Naive thymus-derived CD4-positive, alpha-beta T cell (primary cell): Measurements from ENCODE around the gene LHPP. TPM values are rescaled to one million over a fixed set of nuclear protein-coding genes. Genes with fewer than 3 reads are reported as not detected.

Source experiments
- ATAC-seq: fragments of 150-1000 bp; cut with Tn5 transposase; 2 replicates; pipeline ENCODE4 v1.10.0; 2021; ENCODE audit warnings: mild to moderate bottlenecking, moderate library complexity
- CTCF ChIA-PET: fragments of 350-600 bp; sonication (Branson Sonifier 250); formaldehyde crosslinking; loops from one replicate; lab custom pipeline; 2021; ENCODE audit warnings: antibody characterized with exemption; lab: Charles Lee
- POLR2A ChIA-PET: fragments of 350-600 bp; sonication (Branson Sonifier 250); formaldehyde crosslinking; loops from one replicate; lab custom pipeline; 2021; ENCODE audit warnings: antibody characterized with exemption, inconsistent platforms; lab: Charles Lee
- DNase-seq, 9 donors: peaks; one replicate each; pipeline versions ENCODE4 v3.0.0 to v3.0.0-alpha.2; 2020 to 2022; ENCODE audit warnings: mixed read lengths in 1 of 9
- H3K27ac ChIP-seq: one replicate; pipeline ENCODE4 v1.7.0; 2013; ENCODE audit warnings: mild to moderate bottlenecking, low read depth, low read length, moderate library complexity
- H3K27me3 ChIP-seq, 2 donors: one replicate each; pipeline ENCODE4 v1.7.0; 2013; ENCODE audit warnings: low read length in 2 of 2, mild to moderate bottlenecking in 2 of 2, moderate library complexity in 2 of 2; ENCODE audit not compliant: control insufficient read depth in 2 of 2, insufficient read depth in 2 of 2
- H3K36me3 ChIP-seq, 3 experiments: 1 replicate in 2 of 3; 2 replicates in 1 of 3; pipeline ENCODE4 v1.7.0; 2013; ENCODE audit warnings: low read length in 3 of 3, mild to moderate bottlenecking in 3 of 3, moderate library complexity in 1 of 3; ENCODE audit not compliant: insufficient read depth in 3 of 3, control insufficient read depth in 2 of 3
- H3K4me1 ChIP-seq, 2 donors: one replicate each; pipeline ENCODE4 v1.7.0; 2013; ENCODE audit warnings: low read length in 2 of 2, mild to moderate bottlenecking in 2 of 2, moderate library complexity in 1 of 2; ENCODE audit not compliant: control insufficient read depth in 2 of 2, insufficient read depth in 2 of 2
- H3K4me3 ChIP-seq: 2 replicates; pipeline ENCODE4 v1.7.0; 2013; ENCODE audit warnings: mild to moderate bottlenecking, low read length
- H3K9me3 ChIP-seq, 3 experiments: 1 replicate in 2 of 3; 2 replicates in 1 of 3; pipeline ENCODE4 v1.7.0; 2013; ENCODE audit warnings: low read length in 3 of 3; ENCODE audit not compliant: control insufficient read depth in 2 of 3
- H3K27ac Mint-ChIP-seq, 9 donors: one replicate each; pipeline ENCODE4 v1.8.0; 2020 to 2022; ENCODE audit warnings: mixed read lengths in 9 of 9, mild to moderate bottlenecking in 8 of 9, moderate library complexity in 5 of 9, inconsistent platforms in 2 of 9
- H3K27me3 Mint-ChIP-seq, 5 donors: one replicate each; pipeline ENCODE4 v1.8.0; 2021 to 2022; ENCODE audit warnings: mixed read lengths in 5 of 5, mild to moderate bottlenecking in 1 of 5
- H3K36me3 Mint-ChIP-seq, 5 donors: one replicate each; pipeline ENCODE4 v1.8.0; 2020 to 2022; ENCODE audit warnings: mixed read lengths in 5 of 5, mild to moderate bottlenecking in 3 of 5, inconsistent platforms in 1 of 5
- H3K4me1 Mint-ChIP-seq, 7 donors: one replicate each; pipeline ENCODE4 v1.8.0; 2020 to 2022; ENCODE audit warnings: mixed read lengths in 7 of 7, mild to moderate bottlenecking in 3 of 7, inconsistent platforms in 1 of 7
- H3K4me3 Mint-ChIP-seq, 10 donors: one replicate each; pipeline ENCODE4 v1.8.0; 2020 to 2022; ENCODE audit warnings: mild to moderate bottlenecking in 10 of 10, mixed read lengths in 10 of 10, moderate library complexity in 6 of 10, inconsistent platforms in 2 of 10
- H3K9me3 Mint-ChIP-seq, 11 donors: one replicate each; pipeline ENCODE4 v1.8.0; 2020 to 2022; ENCODE audit warnings: mixed read lengths in 11 of 11, mild to moderate bottlenecking in 4 of 11, inconsistent platforms in 1 of 11, moderate library complexity in 1 of 11
- intact Hi-C, 2 donors: fragments of 100-400 bp; cut with micrococcal nuclease; formaldehyde crosslinking; loops; one replicate each; pipeline ENCODE4 v1.15.1; 2023
- polyA plus RNA-seq, 2 donors: library from polyadenylated mRNA; unstranded; fragments of 300-500 nt; fragmentation: Illumina TruSeq; gene quantifications; one replicate each; pipeline ENCODE4 v1.2.3, GENCODE V29; 2021
- total RNA-seq, 6 experiments: library from RNA in 5 of 6; stranded (reverse) in 5 of 6; gene quantifications; 1 replicate in 5 of 6; 2 replicates in 1 of 6; pipeline ENCODE4 v1.2.3 and lab custom pipeline; 2021 to 2026

Gene LHPP
- total and polyA plus RNA-seq, 7 experiments from 2014 or later: 19.8 to 31.2 (median 23.4) TPM

DNA sequence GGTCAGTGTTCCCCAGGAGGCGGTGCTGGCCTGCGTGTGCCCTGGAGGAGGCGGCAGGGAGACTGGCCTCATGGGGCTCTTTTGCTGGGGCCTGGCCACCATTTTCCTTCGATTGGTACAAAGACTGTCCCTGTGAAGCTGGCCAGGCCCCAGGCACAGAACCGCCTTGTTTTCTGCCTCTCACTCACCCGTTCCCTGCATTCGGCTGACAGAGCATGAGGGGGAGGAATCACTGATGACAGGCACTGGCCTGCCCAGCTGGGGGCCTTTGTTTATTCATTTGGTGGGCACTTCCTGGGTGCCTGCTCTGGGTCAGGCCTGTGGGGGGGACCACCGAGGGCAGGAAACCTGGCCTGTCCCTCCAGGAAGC is 143.4 kb downstream of the LHPP start:
- Mint-ChIP-seq H3K4me1 (peaks cover 2 to 16% (median 6%) of the 10 kb centered on the region in 7 donors), H3K27ac (peak overlapping the region in 1 of 9 donors; percentile 32), H3K9me3 (peaks cover 0 to 2% (median 0%) of the 10 kb centered on the region in 11 donors), H3K4me3 (no peak overlapping the region), H3K27me3 (peaks cover 0 to 5% (median 0%) of the 10 kb centered on the region in 5 donors), H3K36me3 (no peaks in the 10 kb centered on the region)
- ChIA-PET CTCF (interaction anchor here (0.6 kb wide), 1 partner anchor 13 kb away, joined by 3 read pairs; no protein-coding TSS in a partner anchor), POLR2A (no interaction called here)
- intact Hi-C loops: no loop called here
- Histone ChIP-seq H3K27me3 (no peaks in the 10 kb centered on the region), H3K4me1 (no peaks in the 10 kb centered on the region), H3K36me3 (no peaks in the 10 kb centered on the region), H3K9me3 (no peaks in the 10 kb centered on the region), H3K27ac (no peak overlapping the region), H3K4me3 (no peak overlapping the region)
- DNase-seq (no peak), ATAC-seq (no peak)

DNA sequence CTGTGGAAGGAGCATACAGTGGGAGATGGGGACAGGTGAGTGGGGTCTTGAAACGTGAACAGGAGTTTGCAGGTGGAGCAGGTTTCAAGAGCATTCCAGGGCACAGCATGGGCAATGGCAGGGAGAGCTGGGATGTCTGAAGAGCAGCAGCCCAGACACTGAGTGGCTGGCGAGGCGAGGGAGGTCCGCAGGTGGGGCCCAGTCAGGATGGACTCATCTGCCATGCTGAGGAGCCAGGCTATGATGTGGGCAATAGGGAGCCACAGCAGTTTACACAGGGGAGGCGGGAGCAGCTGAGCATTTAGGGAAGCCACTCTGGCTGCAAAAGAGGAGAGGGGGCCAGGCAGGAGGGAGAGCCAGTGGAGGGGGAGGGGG is 143.8 kb downstream of the LHPP start:
- Histone ChIP-seq H3K27me3 (no peaks in the 10 kb centered on the region), H3K4me3 (no peak overlapping the region), H3K9me3 (no peaks in the 10 kb centered on the region), H3K27ac (no peak overlapping the region), H3K36me3 (no peaks in the 10 kb centered on the region), H3K4me1 (no peaks in the 10 kb centered on the region)
- Mint-ChIP-seq H3K4me3 (no peak overlapping the region), H3K27ac (no peak overlapping the region), H3K4me1 (peaks cover 2 to 18% (median 7%) of the 10 kb centered on the region in 7 donors), H3K27me3 (peaks cover 0 to 5% (median 0%) of the 10 kb centered on the region in 5 donors), H3K9me3 (peaks cover 0 to 2% (median 0%) of the 10 kb centered on the region in 11 donors), H3K36me3 (no peaks in the 10 kb centered on the region)
- ChIA-PET CTCF (no interaction called here), POLR2A (no interaction called here)
- no peak for DNase-seq
- intact Hi-C loops: no loop called here
- no peak for ATAC-seq

GRCh38 chr10:124605856-124606812 is 144.5 kb downstream of the LHPP start:
- Mint-ChIP-seq H3K4me1 (peaks cover 1 to 18% (median 8%) of the 10 kb centered on the region in 7 donors), H3K4me3 (no peak overlapping the region), H3K27me3 (peaks cover 0 to 5% (median 0%) of the 10 kb centered on the region in 5 donors), H3K9me3 (peaks cover 0 to 2% (median 0%) of the 10 kb centered on the region in 11 donors), H3K27ac (no peak overlapping the region), H3K36me3 (no peaks in the 10 kb centered on the region)
- Histone ChIP-seq H3K4me3 (no peak overlapping the region), H3K27me3 (no peaks in the 10 kb centered on the region), H3K4me1 (peaks cover 3% of the 10 kb centered on the region in 2 donors), H3K36me3 (no peaks in the 10 kb centered on the region), H3K9me3 (no peaks in the 10 kb centered on the region), H3K27ac (no peak overlapping the region)
- ChIA-PET POLR2A (no interaction called here), CTCF (no interaction called here)
- no peak for DNase-seq
- intact Hi-C loops: no loop called here
- ATAC-seq: no peak

GRCh38 chr10:124606822-124607221 is 145.2 kb downstream of the LHPP start:
- Mint-ChIP-seq H3K27ac (no peak overlapping the region), H3K4me1 (peaks cover 0 to 22% (median 15%) of the 10 kb centered on the region in 7 donors), H3K36me3 (no peaks in the 10 kb centered on the region), H3K4me3 (no peak overlapping the region), H3K27me3 (peaks cover 0 to 5% (median 0%) of the 10 kb centered on the region in 5 donors), H3K9me3 (peaks cover 0 to 2% (median 0%) of the 10 kb centered on the region in 11 donors)
- H3K36me3 ChIP-seq: no peaks in the 10 kb centered on the region
- intact Hi-C loops: no loop called here
- H3K27ac ChIP-seq: no peak overlapping the region
- DNase-seq (no peak), ATAC-seq (no peak)
- H3K27me3 ChIP-seq: no peaks in the 10 kb centered on the region
- ChIA-PET POLR2A (no interaction called here), CTCF (no interaction called here)
- no peak overlapping the region for H3K4me3 ChIP-seq
- peaks cover 9 to 10% of the 10 kb centered on the region in 2 donors for H3K4me1 ChIP-seq
- H3K9me3 ChIP-seq: no peaks in the 10 kb centered on the region

DNA sequence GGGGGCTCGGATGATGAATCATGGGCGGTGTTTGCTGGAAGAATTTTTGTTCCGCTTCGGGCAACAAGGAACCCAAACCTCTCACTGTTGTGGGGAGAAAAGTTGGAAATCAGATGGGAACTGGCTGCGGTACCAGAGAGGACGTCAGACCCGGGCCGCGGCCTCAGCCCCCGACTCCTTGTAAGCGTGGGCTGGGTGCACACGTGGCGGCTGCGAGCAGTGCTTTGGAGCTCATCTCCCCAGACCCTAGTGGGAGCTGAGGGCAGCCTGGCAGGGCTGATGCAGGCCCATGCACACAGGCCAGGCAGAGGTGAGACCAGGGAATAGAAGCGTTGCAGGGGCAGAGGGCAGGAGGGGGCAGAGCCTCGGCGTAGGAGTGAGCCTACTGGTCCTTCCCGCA is 146.1 kb downstream of the LHPP start:
- H3K4me1 ChIP-seq: peaks cover 13 to 18% of the 10 kb centered on the region in 2 donors

GRCh38 chr10:124608093-124608721 is 146.6 kb downstream of the LHPP start:
- CTCF ChIA-PET: no interaction called here
- no peak for ATAC-seq
- Histone ChIP-seq H3K27ac (no peak overlapping the region), H3K36me3 (no peaks in the 10 kb centered on the region), H3K4me3 (no peak overlapping the region), H3K27me3 (no peaks in the 10 kb centered on the region), H3K9me3 (no peaks in the 10 kb centered on the region), H3K4me1 (peaks cover 16 to 21% of the 10 kb centered on the region in 2 donors)
- Mint-ChIP-seq H3K4me1 (peaks cover 0 to 32% (median 24%) of the 10 kb centered on the region in 7 donors), H3K4me3 (no peak overlapping the region), H3K36me3 (no peaks in the 10 kb centered on the region), H3K27me3 (peaks cover 0 to 5% (median 0%) of the 10 kb centered on the region in 5 donors), H3K27ac (no peak overlapping the region), H3K9me3 (peaks cover 0 to 2% (median 0%) of the 10 kb centered on the region in 11 donors)
- DNase-seq: no peak
- POLR2A ChIA-PET: no interaction called here
- intact Hi-C loops: no loop called here

More for the DNA sequence above, 146.1 kb downstream of the LHPP start:
- Mint-ChIP-seq H3K27ac (no peak overlapping the region), H3K36me3 (no peaks in the 10 kb centered on the region), H3K4me1 (peaks cover 0 to 30% (median 23%) of the 10 kb centered on the region in 7 donors), H3K27me3 (peaks cover 0 to 5% (median 0%) of the 10 kb centered on the region in 5 donors), H3K9me3 (peaks cover 0 to 2% (median 0%) of the 10 kb centered on the region in 11 donors), H3K4me3 (no peak overlapping the region)
- DNase-seq (no peak), ATAC-seq (no peak)
- POLR2A ChIA-PET: no interaction called here
- intact Hi-C loops: no loop called here
- Histone ChIP-seq H3K27ac (no peak overlapping the region), H3K27me3 (no peaks in the 10 kb centered on the region), H3K9me3 (no peaks in the 10 kb centered on the region), H3K4me3 (no peak overlapping the region), H3K36me3 (no peaks in the 10 kb centered on the region)
- CTCF ChIA-PET: no interaction called here
